ENCODE data around the gene MISP3.

MISP3 gene

DNA sequence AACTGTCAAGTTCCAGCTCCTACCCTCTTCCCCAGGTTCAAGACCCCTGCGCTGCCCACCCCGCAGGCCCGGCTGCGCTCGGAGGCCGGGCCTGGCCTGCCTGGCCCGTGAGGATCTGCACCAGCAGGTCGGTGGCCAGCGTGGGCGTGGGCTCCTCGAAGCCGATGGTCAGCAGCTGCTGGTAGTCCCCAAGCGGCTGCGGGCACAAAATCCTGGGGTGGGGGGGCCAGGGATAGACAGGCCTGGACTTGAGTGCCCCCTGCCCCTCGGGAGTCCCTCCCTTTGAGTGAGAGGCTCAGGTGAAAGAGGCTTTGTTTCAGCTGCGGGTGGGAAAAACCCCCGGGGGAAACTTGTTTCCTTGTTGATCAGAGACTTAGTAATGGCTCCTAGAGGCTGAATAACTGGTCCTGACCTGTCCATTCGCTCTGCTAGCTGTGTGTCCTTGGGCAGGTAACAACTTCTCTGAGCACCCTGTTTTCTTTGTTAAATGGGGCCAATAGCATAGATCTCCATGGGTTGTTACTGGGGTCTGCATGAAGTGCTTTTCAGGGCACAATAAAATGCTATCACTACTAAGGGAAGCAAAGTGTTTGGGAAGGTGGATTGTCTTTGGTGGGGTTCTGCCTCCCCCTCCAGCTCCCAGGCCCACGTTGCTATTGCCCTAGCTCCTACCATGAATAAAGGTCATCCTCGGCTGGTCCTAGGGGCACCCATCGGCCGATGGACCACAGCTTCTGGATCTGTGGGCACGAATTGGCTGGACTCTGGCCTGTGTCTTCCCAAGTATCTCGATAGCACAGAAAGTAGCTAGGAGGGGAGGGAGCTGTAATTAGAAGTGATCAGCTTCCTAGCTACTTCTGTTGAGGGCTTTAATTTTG, 9.4 kb downstream of the MISP3 start:
- no peak for DNase-seq

DNA sequence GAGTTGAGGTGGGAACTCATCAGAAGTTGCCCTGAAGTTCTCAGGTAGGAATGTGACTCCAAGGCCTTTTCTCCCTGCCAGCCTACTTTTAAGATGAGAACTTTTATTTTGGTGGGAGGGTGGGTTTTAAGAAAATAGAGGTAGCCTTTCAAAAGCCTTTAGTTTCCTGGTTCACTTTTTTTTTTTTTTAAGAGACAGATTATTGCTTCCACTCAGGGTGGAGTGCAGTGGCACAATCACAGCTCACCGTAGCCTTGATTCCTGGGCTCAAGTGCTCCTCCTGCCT, 10.0 kb downstream of the MISP3 start:
- DNase-seq = no peak

DNA sequence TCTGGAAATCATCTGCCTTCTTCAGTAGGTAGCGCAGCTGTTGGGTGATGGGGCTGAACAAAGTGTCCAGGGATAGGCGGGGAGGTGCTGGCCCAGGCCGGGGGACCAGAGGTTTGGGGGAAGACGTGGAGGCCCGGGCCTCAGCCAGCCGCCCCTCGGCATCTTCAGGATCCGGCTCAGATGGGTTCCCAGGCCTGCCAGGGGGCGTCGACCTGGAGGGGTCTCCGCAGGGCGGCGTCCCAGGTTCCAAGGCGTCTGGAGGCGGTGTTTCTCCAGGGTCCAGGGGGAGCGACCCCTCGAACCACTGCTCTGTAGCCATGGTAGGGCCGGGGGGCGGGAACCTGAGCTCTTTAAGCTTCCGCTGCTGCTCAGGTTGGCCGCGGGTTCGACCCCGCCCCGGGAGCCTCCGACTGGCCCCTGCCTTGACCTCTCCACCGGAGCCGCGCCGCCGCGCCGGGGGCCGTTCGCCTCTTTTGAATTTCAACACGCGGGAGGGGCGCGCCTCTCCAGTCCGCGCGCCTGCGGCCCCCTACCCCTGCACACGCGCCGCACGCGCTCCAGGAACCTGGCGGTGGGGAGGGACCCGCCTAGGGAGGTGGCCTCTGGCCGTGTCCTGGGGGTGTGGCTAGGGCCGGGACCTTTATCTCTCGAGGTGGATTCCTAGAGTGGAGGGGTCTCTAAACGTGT, 12.9 kb downstream of the MISP3 start, which contains the start of gene C19orf67:
C19orf67 (minus strand) TSS at position 475 of the 687 bp plus-strand sequence; CDS start at position 319, 156 bp downstream.
- DNase-seq = no peak

DNA sequence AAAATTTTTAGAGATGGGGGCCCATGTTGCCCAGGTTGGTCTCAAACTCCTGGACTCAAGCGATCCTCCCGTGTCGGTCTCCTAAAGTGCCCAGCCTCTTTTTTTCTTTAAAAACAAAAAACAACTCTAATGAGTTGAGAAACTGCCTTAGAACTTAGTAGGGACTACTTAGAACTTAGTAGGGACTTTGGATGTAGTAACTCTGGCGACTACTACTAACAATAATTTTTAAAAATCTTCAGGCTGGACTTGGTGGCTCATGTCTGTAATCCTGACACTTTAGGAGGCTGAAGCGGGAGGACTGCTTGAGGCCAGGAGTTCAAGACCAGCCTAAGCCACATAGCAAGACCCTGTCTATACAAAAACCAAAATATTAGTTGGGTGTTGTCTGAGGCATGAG, 13.5 kb downstream of the MISP3 start:
- no peak for DNase-seq

GRCh38 chr19:14088634-14089411, 16.2 kb downstream of the MISP3 start:
- DNase-seq = no peak

DNA sequence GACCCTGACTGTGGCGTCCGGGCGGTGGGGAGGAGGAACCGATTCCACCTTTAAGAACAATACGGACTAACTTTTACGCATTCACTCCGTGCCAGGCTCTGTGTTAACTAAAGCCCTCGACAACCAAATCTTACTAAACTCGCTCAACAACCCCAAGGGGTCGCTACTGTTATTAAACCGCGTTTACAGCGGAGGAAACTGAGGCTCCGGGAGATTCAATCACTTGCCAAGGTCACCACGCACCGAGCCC, 16.8 kb downstream of the MISP3 start:
- no peak for DNase-seq

- DNase-seq = no peak
These were observed 17.3 kb downstream of the MISP3 start for GRCh38 chr19:14089662-14090508.

- no peak for DNase-seq
These were observed 18.0 kb downstream of the MISP3 start, which contains the start of gene SAMD1 for GRCh38 chr19:14090509-14091080. SAMD1 (minus strand) TSS chr19:14090751.

DNA sequence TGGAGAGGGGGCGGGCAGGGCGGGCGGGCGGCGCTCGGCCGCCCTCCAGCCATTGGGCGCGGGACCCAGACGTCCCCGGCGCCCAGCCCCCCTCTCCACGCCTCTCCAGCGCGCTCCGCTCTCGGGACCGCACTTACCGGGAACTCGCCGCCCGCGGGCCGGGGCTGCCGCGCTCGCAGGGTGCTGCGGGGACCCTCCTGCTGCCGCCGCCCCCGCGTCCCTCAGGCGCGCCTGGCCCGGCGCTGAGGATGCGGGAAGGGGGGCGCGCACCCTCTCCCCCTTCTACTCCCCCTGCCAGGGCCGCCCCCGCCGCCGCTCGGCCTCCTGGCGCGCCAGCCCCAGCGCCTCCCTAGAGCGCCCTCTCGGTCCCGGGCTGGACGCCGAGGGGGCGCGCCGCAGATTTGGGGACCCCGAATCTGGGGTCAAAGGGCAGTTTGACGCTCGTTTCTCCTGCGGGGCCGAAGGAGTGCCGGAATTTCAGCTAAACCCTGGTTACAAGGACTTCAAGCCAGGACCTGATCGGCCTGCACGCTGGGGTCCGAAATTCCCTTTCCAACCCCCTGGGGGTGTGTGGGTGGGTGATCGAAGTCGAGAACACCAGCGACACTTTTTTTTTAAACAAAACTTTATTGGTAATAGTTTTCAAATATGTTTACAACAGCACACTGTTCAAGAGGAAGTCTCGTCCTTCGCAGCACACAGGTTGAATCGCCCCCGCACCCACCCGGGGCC, 18.7 kb downstream of the MISP3 start:
- no peak for DNase-seq

GRCh38 chr19:14091813-14092462, 19.4 kb downstream of the MISP3 start:
- DNase-seq = no peak

- DNase-seq = no peak
These were observed 20.7 kb downstream of the MISP3 start for GRCh38 chr19:14093117-14093823.

DNA sequence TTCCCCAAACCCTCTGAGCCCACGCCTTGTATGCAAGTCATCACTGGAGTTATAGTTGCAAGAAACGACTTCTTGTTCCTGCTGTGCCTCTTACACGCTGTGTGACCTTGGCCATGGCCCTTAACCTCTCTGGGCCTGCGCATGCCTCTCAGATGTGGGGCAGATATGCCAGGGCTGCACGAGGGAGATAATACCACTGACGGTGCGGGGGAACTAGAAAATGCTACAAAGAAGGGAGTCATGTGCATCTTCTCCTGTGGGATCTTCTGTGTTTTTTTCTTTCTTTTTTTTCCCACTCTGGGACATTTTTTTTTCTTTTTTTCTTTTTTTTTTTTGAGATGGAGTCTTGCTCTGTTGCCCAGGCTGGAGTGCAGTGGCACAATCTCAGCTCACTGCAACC, 22.3 kb downstream of the MISP3 start:
- DNase-seq = no peak

GRCh38 chr19:14096272-14096992, 23.8 kb downstream of the MISP3 start:
- DNase-seq = no peak

GRCh38 chr19:14097532-14098151, 25.1 kb downstream of the MISP3 start:
- DNase-seq = no peak

- no peak for DNase-seq
These were observed 28.5 kb downstream of the MISP3 start for GRCh38 chr19:14101003-14101545.

- DNase-seq = no peak
These were observed 29.6 kb downstream of the MISP3 start for GRCh38 chr19:14102102-14102696.

GRCh38 chr19:14102756-14103155, 30.2 kb downstream of the MISP3 start:
- DNase-seq = no peak

DNA sequence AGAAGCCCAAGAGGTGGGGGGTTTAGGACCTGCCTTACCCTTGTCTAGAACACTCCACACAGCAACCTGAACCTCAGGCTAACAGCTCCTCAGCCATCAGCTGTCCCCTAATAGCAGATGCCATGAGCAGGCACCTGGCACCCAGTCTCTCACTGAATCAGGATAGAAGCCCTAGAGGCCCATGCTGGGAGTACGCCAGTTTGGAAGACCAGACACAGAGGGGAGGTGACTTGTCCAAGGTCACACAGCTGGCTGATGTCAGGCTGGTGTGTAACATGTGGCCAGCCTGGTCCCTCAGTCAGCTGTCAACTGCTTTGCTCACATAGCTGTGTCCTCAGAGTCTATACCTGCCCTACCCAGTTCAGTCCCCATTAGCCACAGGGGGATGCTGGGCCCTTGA, 30.7 kb downstream of the MISP3 start:
- DNase-seq = no peak

GRCh38 chr19:14105680-14106079, 33.1 kb downstream of the MISP3 start:
- DNase-seq = no peak

Measured in NCI-H524 treated with DMSO at 0.1 percent for 48 hours (cell line).